NCI-H510A treated with DMSO at 0.1 percent for 48 hours (cell line): ENCODE measurements around the gene ECHS1.
"Not testable (repeated sequence)": the region's sequence is repeated elsewhere in the genome, so short reads cannot be mapped to it uniquely, and the experiment has no call there.

Source experiments
- DNase-seq: peaks from one replicate; lab custom pipeline; 2025; lab: John Stamatoyannopoulos, UW

The ECHS1 gene

DNA sequence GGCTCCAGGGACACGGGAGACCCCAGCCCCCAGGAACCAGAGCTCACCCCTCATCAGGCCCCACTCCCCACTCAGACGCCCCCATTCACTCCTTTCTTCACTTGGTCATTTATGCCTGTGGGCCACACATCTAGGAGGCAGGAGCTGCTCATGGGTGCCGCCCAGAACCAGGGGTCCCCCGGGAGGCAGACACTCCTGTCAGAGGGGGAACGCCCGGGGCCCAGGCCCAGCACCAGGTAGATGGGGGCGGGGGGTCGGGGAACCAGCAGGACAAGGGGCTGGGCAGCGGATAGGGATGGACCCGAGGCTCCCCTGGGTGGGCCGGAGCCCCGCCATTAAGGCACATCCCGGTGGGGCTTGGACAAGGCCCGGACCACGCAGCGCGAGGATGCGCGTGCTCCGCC lies 48.3 kb downstream of the ECHS1 start:
- no peak for DNase-seq

- peak; percentile 16 for DNase-seq
These were observed 48.9 kb downstream of the ECHS1 start for GRCh38 chr10:133324198-133324792.

GRCh38 chr10:133322064-133322709 lies 51.0 kb downstream of the ECHS1 start:
- DNase-seq = not testable (repeated sequence)

- not testable (repeated sequence) for DNase-seq
These were observed 52.2 kb downstream of the ECHS1 start for GRCh38 chr10:133320852-133321422.

DNA sequence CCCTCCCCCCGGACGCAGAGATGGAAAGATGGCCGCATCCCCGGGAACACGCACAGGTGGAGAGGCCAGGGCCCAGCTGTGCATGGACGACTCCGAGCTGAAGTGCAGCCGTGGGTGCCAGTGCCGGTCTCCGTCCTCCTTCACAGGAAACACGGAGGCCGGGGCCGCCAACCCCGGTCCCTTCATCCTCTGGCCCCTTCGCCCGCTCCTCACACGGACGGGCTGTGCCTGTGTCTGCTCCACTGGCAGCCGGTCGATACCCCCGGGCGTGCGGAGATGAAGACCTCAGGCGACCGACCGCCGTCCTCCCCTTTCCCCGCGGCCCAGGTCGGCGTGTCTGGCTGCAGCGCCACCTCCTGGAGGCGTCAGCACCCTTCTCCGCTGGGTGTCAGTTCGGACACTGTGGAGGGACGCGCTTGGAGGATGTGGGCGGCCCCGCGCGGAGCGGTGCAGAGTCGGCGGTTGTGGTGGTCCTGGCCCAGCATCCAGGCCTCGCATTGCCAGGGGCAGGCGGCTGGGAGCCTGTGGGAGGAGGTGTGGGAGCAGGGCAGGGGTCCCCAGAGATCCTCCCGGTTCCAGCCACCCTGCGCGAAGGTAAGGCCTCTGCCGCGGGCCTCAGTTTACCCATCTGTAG lies 54.5 kb downstream of the ECHS1 start:
- peak; percentile 62 for DNase-seq

DNA sequence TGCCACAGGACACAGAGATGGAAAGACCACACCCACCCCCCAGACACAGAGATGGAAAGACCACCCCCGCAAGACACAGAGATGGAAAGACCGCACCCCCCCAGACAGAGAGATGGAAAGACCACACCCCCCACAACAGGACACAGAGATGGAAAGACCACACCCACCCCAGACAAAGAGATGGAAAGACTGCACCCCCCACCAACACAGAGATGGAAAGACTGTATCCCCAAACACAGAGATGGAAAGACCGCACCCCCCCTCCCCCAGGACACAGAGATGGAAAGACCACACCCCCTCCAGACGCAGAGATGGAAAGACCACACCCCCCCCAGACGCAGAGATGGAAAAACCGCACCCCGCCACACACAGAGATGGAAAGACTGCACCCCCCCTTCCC lies 56.4 kb downstream of the ECHS1 start:
- no peak for DNase-seq

DNA sequence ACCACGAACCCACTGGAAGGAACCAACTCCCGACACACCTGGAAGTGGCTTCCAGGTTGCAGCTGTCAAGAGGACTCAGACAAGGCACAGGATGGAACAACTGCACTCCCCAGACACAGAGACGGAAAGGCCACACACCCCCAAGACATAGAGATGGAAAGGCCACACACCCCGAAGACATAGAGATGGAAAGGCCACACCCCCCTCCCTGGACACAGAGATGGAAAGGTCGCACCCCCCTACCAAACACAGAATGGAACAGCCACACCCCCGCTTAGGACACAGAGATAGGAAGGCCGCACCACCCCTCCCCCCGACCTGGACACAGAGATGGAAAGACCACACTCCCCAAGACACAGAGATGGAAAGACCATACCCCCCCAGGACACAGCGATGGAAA lies 56.9 kb downstream of the ECHS1 start:
- DNase-seq = no peak

GRCh38 chr10:133315847-133316246 lies 57.3 kb downstream of the ECHS1 start:
- DNase-seq = no peak

- DNase-seq = no peak
These were observed 58.2 kb downstream of the ECHS1 start for GRCh38 chr10:133314911-133315310.

DNA sequence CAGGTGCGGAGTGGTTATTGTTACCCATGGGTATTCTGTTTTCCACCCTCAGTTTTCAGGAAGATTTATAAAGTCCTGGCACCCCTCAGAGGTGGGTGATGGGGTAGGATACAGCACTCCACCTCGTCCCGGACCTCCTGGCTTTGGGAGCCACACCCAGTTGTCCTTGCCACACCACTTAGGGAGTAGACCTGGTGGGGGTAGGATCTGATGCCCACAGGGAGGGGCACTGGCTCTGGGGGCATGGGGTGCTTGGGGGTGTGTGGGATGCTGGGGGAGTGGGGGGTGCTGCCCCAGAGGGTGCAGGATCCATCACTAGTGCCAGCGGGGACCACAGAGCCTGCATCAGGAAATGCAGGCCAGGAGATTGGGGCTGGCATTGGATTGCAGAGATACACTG lies 60.0 kb downstream of the ECHS1 start:
- DNase-seq = no peak

DNA sequence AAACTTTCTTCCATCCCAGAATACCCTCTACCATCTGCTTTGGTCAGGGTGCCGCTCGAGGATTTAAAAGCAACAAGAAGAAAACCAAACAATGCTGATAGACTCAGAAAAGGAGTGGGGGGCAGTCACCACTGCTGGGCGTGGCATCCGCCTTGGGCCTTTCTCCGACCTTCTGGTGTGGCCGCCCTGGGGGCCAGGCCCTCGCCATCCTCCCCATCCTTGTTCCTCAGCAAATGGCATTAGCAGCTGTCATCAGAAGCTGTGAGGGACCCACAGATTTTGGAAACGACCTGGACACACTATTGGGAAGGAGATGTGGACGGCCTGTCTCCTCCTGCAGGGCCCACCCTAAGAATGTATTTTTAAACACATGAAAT lies 60.4 kb downstream of the ECHS1 start:
- DNase-seq = no peak
